OCI-LY7 (cell line): ENCODE measurements around the gene OSGIN1.

Source experiments
- CTCF ChIP-seq: fragments of 200-600 bp; sonication (generic); conservative IDR thresholded peaks from 2 replicates; pipeline ENCODE4 v1.5.1; 2014; ENCODE audit warnings: mild to moderate bottlenecking, antibody characterized with exemption, low read length, moderate library complexity, mixed read lengths
- EZH2phosphoT487 ChIP-seq: fragments of 200-600 bp; sonication (generic); IDR thresholded peaks from 2 replicates; pipeline ENCODE4 v1.6.1; 2018; ENCODE audit warnings: low read depth, borderline replicate concordance, mild to moderate bottlenecking, mixed run types, antibody characterized with exemption, low read length, moderate library complexity, mixed read lengths

- TF ChIP-seq CTCF (no peak), EZH2phosphoT487 (no peak)
These were observed 5.3 kb upstream of the OSGIN1 start for GRCh38 chr16:83947642-83948234.
